Upper lobe of left lung (tissue), 4 donors: ENCODE measurements around the gene PLEKHG4B.

ENCODE experiments used
- POLR2A ChIP-seq, 4 donors: fragments of 450-650 bp; IDR thresholded peaks; one replicate each; pipeline ENCODE4 v1.5.1; 2016 to 2017; ENCODE audit warnings: antibody characterized with exemption in 4 of 4, mild to moderate bottlenecking in 2 of 4
- TF ChIP-seq, protein P1 (sequence below), 6 experiments: fragments of 450-650 bp in 4 of 6; fragments of 200-600 bp in 2 of 6; sonication (generic) in 2 of 6; IDR thresholded peaks; one replicate each; pipeline ENCODE4 v1.5.1; 2016 to 2019; ENCODE audit warnings: antibody characterized with exemption in 6 of 6

DNA sequence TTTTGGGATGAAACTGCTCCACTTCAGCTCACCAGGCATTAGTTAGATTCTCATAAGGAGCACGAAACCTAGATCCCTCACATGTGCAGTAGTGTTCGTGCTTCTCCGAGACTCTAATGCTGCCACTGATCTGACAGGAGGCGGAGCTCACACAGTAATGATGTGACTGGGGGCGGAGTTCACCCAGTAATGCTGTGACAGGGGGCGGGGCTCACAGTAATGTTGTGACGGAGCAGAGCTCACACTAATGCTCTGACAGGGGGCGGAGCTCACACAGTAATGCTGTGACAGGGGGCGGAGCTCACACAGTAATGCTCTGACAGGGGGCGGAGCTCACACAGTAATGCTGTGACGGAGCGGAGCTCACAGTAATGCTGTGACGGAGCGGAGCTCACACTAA is 72.3 kb downstream of the PLEKHG4B start:
- TF ChIP-seq, protein P1, sequence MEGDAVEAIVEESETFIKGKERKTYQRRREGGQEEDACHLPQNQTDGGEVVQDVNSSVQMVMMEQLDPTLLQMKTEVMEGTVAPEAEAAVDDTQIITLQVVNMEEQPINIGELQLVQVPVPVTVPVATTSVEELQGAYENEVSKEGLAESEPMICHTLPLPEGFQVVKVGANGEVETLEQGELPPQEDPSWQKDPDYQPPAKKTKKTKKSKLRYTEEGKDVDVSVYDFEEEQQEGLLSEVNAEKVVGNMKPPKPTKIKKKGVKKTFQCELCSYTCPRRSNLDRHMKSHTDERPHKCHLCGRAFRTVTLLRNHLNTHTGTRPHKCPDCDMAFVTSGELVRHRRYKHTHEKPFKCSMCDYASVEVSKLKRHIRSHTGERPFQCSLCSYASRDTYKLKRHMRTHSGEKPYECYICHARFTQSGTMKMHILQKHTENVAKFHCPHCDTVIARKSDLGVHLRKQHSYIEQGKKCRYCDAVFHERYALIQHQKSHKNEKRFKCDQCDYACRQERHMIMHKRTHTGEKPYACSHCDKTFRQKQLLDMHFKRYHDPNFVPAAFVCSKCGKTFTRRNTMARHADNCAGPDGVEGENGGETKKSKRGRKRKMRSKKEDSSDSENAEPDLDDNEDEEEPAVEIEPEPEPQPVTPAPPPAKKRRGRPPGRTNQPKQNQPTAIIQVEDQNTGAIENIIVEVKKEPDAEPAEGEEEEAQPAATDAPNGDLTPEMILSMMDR (IDR thresholded peaks at IDR 0.05), result no peak
- no peak for TF ChIP-seq POLR2A (IDR thresholded peaks at IDR 0.05)
